Cardiac muscle cell (in vitro differentiated cells and primary cell): ENCODE data around the gene TMEM14B. TPM values are rescaled to one million over a fixed set of nuclear protein-coding genes. Genes with fewer than 3 reads are reported as not detected.

Source experiments
- DNase-seq, 2 donors: peaks; one replicate each; pipeline versions ENCODE4 v3.0.0 to v3.0.0-alpha.2; 2010 to 2017; ENCODE audit warnings: low read depth in 1 of 2, low spot score in 1 of 2
- H3K27ac ChIP-seq: fragments of 200-600 bp; sonication (generic); 2 replicates; pipeline ENCODE4 v1.5.1; 2016
- H3K27me3 ChIP-seq: fragments of 200-600 bp; sonication (generic); 2 replicates; pipeline ENCODE4 v1.6.0; 2016; ENCODE audit warnings: control low read depth
- H3K36me3 ChIP-seq: fragments of 200-600 bp; sonication (generic); 2 replicates; pipeline ENCODE4 v1.5.1; 2016; ENCODE audit warnings: control low read depth
- H3K4me1 ChIP-seq: fragments of 200-600 bp; sonication (generic); 2 replicates; pipeline ENCODE4 v1.8.1; 2017; ENCODE audit warnings: low read depth, mild to moderate bottlenecking, mixed run types
- H3K4me3 ChIP-seq: fragments of 200-600 bp; sonication (generic); 2 replicates; pipeline ENCODE4 v1.5.1; 2016; ENCODE audit warnings: mild to moderate bottlenecking
- H3K9me3 ChIP-seq: fragments of 200-600 bp; sonication (generic); 2 replicates; pipeline ENCODE4 v1.5.1; 2017; ENCODE audit warnings: low read depth, mild to moderate bottlenecking, control low read depth
- polyA plus RNA-seq: library from polyadenylated mRNA; unstranded; fragments of >200 nt; fragmentation: Nextera tagmentation; extraction: Ambion mirVana; gene quantifications from 2 replicates; pipeline ENCODE4 v1.2.1, GENCODE V29; 2016
- total RNA-seq: library from RNA; depleted of rRNA; stranded (reverse); fragments of >200 nt; gene quantifications from 2 replicates; pipeline ENCODE4 v1.2.3, GENCODE V29; 2016
- TF ChIP-seq, protein P1 (sequence below): IDR thresholded peaks from 2 replicates; pipeline ENCODE4 v1.5.1; 2012; ENCODE audit warnings: low read depth, mild to moderate bottlenecking, low read length

The TMEM14B gene
- total and polyA plus RNA-seq, 2 experiments from 2014 or later, result 77.0 to 381 TPM

DNA sequence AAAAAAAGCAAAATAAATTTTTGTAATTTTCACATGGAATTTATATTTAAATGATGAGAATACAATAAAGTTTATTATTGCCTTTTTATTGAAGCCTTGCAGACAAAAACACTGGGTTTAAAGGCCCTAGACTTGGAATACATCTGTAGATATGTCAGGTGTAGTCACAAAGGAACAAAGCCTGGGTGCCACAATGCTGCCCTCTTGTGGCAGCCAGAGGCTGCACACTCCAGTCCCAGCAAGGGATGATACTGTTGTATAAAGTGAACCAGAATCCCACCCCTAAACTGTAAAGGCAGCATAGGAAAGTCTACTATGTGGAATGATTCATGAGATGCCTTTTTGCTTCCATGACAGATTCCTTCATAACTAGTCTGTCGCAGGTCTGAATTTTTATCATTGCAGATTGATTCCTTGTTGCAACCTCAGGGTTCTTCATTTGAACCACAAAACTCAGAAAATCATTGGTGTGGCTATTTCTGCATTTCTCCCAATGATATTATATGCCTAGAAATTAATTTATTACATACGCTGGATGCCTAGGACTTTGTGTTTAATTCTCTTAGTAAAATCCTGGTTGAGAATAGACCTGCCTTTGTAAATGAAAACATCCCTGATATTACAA lies 53.7 kb downstream of the TMEM14B start:
- Histone ChIP-seq H3K27me3 (no peaks in the 10 kb centered on the region), H3K27ac (no peak overlapping the region), H3K4me1 (no peaks in the 10 kb centered on the region), H3K9me3 (no peaks in the 10 kb centered on the region), H3K4me3 (no peak overlapping the region), H3K36me3 (no peaks in the 10 kb centered on the region)
- DNase-seq, result peak; percentile 62 to 65
- TF ChIP-seq, protein P1, sequence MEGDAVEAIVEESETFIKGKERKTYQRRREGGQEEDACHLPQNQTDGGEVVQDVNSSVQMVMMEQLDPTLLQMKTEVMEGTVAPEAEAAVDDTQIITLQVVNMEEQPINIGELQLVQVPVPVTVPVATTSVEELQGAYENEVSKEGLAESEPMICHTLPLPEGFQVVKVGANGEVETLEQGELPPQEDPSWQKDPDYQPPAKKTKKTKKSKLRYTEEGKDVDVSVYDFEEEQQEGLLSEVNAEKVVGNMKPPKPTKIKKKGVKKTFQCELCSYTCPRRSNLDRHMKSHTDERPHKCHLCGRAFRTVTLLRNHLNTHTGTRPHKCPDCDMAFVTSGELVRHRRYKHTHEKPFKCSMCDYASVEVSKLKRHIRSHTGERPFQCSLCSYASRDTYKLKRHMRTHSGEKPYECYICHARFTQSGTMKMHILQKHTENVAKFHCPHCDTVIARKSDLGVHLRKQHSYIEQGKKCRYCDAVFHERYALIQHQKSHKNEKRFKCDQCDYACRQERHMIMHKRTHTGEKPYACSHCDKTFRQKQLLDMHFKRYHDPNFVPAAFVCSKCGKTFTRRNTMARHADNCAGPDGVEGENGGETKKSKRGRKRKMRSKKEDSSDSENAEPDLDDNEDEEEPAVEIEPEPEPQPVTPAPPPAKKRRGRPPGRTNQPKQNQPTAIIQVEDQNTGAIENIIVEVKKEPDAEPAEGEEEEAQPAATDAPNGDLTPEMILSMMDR, result peak; percentile 99

Other genes with a start within 250 kb of the TMEM14B start
- 21.4 and 26.2 TPM in 2 replicates for gene GCNT2, start 226.5 kb upstream of the TMEM14B start, total RNA-seq
- 23.8 and 27.3 TPM in 2 replicates for gene GCNT2, start 226.5 kb upstream of the TMEM14B start, polyA plus RNA-seq
- gene C6orf52, start 53.2 kb upstream of the TMEM14B start, total RNA-seq, result 2.1 and 10.9 TPM in 2 replicates
- 3.6 and 7.2 TPM in 2 replicates for gene C6orf52, start 53.2 kb upstream of the TMEM14B start, polyA plus RNA-seq
- gene PAK1IP1, start 52.8 kb upstream of the TMEM14B start, total RNA-seq, result 6.2 and 10.4 TPM in 2 replicates
- gene PAK1IP1, start 52.8 kb upstream of the TMEM14B start, polyA plus RNA-seq, result 14.6 and 16.6 TPM in 2 replicates
- 141 and 220 TPM in 2 replicates for gene TMEM14C, start 24.7 kb upstream of the TMEM14B start, total RNA-seq
- gene TMEM14C, start 24.7 kb upstream of the TMEM14B start, polyA plus RNA-seq, result 407 and 441 TPM in 2 replicates
- gene MAK, start 90.7 kb downstream of the TMEM14B start, total RNA-seq, result 0.04 and 0.18 TPM in 2 replicates
- gene MAK, start 90.7 kb downstream of the TMEM14B start, polyA plus RNA-seq, result 0.49 and 0.77 TPM in 2 replicates
- not detected in 2 replicates for gene GCM2, start 134.2 kb downstream of the TMEM14B start, total RNA-seq
- not detected in 2 replicates for gene GCM2, start 134.2 kb downstream of the TMEM14B start, polyA plus RNA-seq
- gene SYCP2L, start 139.2 kb downstream of the TMEM14B start, total RNA-seq, result 3.4 and 6.9 TPM in 2 replicates
- gene SYCP2L, start 139.2 kb downstream of the TMEM14B start, polyA plus RNA-seq, result 0.51 and 4.5 TPM in 2 replicates